SK-N-SH (cell line): ENCODE data around the gene DRC3. TPM values are rescaled to one million over a fixed set of nuclear protein-coding genes. Genes with fewer than 3 reads are reported as not detected.

Experiments used
- CTCF ChIA-PET: fragments of 300-600, 350-600 bp; formaldehyde crosslinking; extraction: SDS; loops from one replicate; lab custom pipeline; 2021; lab: Yijun Ruan, JAX
- POLR2A ChIA-PET: fragments of 350-600 bp; sonication (Branson Sonifier 250); formaldehyde crosslinking; extraction: SDS; loops from one replicate; lab custom pipeline; 2020; ENCODE audit warnings: antibody characterized with exemption, inconsistent platforms; lab: Yijun Ruan, JAX
- DNase-seq: peaks from one replicate; pipeline ENCODE4 v3.0.0; 2012
- H2AFZ ChIP-seq: fragments of 200-600 bp; sonication (generic); 2 replicates; pipeline ENCODE4 v1.8.1; 2016; ENCODE audit warnings: antibody characterized with exemption, mild to moderate bottlenecking, low read depth
- H3F3A ChIP-seq: fragments of 200-600 bp; sonication (generic); replicated peaks from 2 replicates; pipeline ENCODE3; 2016; ENCODE audit warnings: antibody characterized with exemption, mild to moderate bottlenecking; ENCODE audit not compliant: insufficient read depth
- H3K27ac ChIP-seq, 2 experiments: fragments of 200-500 bp in 1 of 2; fragments of 200-600 bp in 1 of 2; sonication (Bioruptor generic) in 1 of 2; sonication (generic), shearing (Covaris generic) in 1 of 2; 2 replicates each; pipeline versions ENCODE4 v1.5.1 to v1.6.1; 2014 to 2016; ENCODE audit warnings: low read depth in 2 of 2, inconsistent platforms in 1 of 2, low read length in 1 of 2, mild to moderate bottlenecking in 1 of 2, mixed read lengths in 1 of 2
- H3K27me3 ChIP-seq: fragments of 200-600 bp; sonication (generic), shearing (Covaris generic); 2 replicates; pipeline ENCODE4 v1.6.1; 2016; ENCODE audit warnings: mixed run types; ENCODE audit not compliant: insufficient read depth
- H3K36me3 ChIP-seq, 2 experiments: fragments of 200-500 bp in 1 of 2; fragments of 200-600 bp in 1 of 2; sonication (Bioruptor generic) in 1 of 2; sonication (generic) in 1 of 2; replicated peaks in 1 of 2; 2 replicates each; pipeline versions ENCODE3 to v1.5.1; 2014 to 2016; ENCODE audit warnings: low read length in 1 of 2, mild to moderate bottlenecking in 1 of 2; ENCODE audit not compliant: insufficient read depth in 2 of 2, control insufficient read depth in 1 of 2
- H3K4me1 ChIP-seq, 2 experiments: fragments of 200-500 bp in 1 of 2; fragments of 200-600 bp in 1 of 2; sonication (Bioruptor generic) in 1 of 2; sonication (generic), shearing (Covaris generic) in 1 of 2; 2 replicates each; pipeline versions ENCODE4 v1.5.1 to v1.6.1; 2014 to 2016; ENCODE audit warnings: low read depth in 1 of 2, low read length in 1 of 2, mixed run types in 1 of 2; ENCODE audit not compliant: insufficient read depth in 2 of 2, control insufficient read depth in 1 of 2
- H3K4me2 ChIP-seq: fragments of 200-600 bp; sonication (generic), shearing (Covaris generic); 2 replicates; pipeline ENCODE4 v1.6.1; 2017; ENCODE audit warnings: mixed run types
- H3K4me3 ChIP-seq, 2 experiments: fragments of 200-500 bp in 1 of 2; fragments of 200-600 bp in 1 of 2; sonication (Bioruptor generic) in 1 of 2; sonication (generic), shearing (Covaris generic) in 1 of 2; 2 replicates each; pipeline versions ENCODE4 v1.5.1 to v1.8.1; 2014 to 2016; ENCODE audit warnings: low read depth in 2 of 2, inconsistent platforms in 1 of 2, low read length in 1 of 2, mild to moderate bottlenecking in 1 of 2, mixed read lengths in 1 of 2, moderate library complexity in 1 of 2
- H3K79me2 ChIP-seq: fragments of 200-600 bp; sonication (generic); 2 replicates; pipeline ENCODE4 v1.8.1; 2017; ENCODE audit warnings: mild to moderate bottlenecking; ENCODE audit not compliant: insufficient read depth
- H3K9ac ChIP-seq: fragments of 200-600 bp; sonication (generic); 2 replicates; pipeline ENCODE4 v1.6.1; 2017; ENCODE audit warnings: mixed run types
- H3K9me2 ChIP-seq: fragments of 200-600 bp; sonication (generic); 2 replicates; pipeline ENCODE4 v1.6.1; 2017; ENCODE audit warnings: mixed run types
- H3K9me3 ChIP-seq: fragments of 200-600 bp; sonication (generic); 2 replicates; pipeline ENCODE4 v1.6.1; 2017; ENCODE audit warnings: mixed run types, mild to moderate bottlenecking, moderate library complexity
- H4K20me1 ChIP-seq: fragments of 200-600 bp; sonication (generic); 2 replicates; pipeline ENCODE4 v1.6.1; 2017; ENCODE audit warnings: mild to moderate bottlenecking, mixed run types; ENCODE audit not compliant: insufficient read depth
- ELF1 ChIP-seq: IDR thresholded peaks from 2 replicates; pipeline ENCODE4 v1.4.0; 2012
- FOXJ3 ChIP-seq: sonication (generic); formaldehyde crosslinking; IDR thresholded peaks from 2 replicates; pipeline ENCODE4 v1.5.1; 2020; ENCODE audit warnings: mild to moderate bottlenecking, missing genetic modification reagents
- FOXM1 ChIP-seq: IDR thresholded peaks from 2 replicates; pipeline ENCODE4 v1.4.0; 2012; ENCODE audit warnings: low read depth, mild to moderate bottlenecking
- GABPA ChIP-seq: IDR thresholded peaks from 2 replicates; pipeline ENCODE4 v1.4.0; 2012; ENCODE audit warnings: low read depth, mild to moderate bottlenecking
- GATA2 ChIP-seq: sonication (generic); formaldehyde crosslinking; IDR thresholded peaks from 2 replicates; pipeline ENCODE4 v1.5.0; 2020; ENCODE audit warnings: mild to moderate bottlenecking, missing genetic modification reagents
- MEF2A ChIP-seq: IDR thresholded peaks from 2 replicates; pipeline ENCODE4 v1.4.0; 2012; ENCODE audit warnings: low read depth, borderline replicate concordance
- NRF1 ChIP-seq: IDR thresholded peaks from 2 replicates; pipeline ENCODE4 v1.6.1; 2012; ENCODE audit warnings: low read depth, mild to moderate bottlenecking, low read length
- POLR2AphosphoS5 ChIP-seq: IDR thresholded peaks from 2 replicates; pipeline ENCODE4 v1.6.1; 2012; ENCODE audit warnings: low read depth, low read length
- RCOR1 ChIP-seq: fragments of 150-350 bp; IDR thresholded peaks from 2 replicates; pipeline ENCODE4 v1.6.1; 2017; ENCODE audit warnings: antibody characterized with exemption, low read length
- SMC3 ChIP-seq: IDR thresholded peaks from 2 replicates; pipeline ENCODE4 v1.6.1; 2012; ENCODE audit warnings: low read depth, low read length, improper control_type of control experiment
- TCF12 ChIP-seq: IDR thresholded peaks from 2 replicates; pipeline ENCODE4 v1.4.0; 2012
- TEAD4 ChIP-seq: IDR thresholded peaks from 2 replicates; pipeline ENCODE4 v1.4.0; 2012; ENCODE audit warnings: mild to moderate bottlenecking, borderline replicate concordance; ENCODE audit not compliant: insufficient read depth
- YY1 ChIP-seq: IDR thresholded peaks from 2 replicates; pipeline ENCODE4 v1.4.0; 2012; ENCODE audit warnings: low read depth, mild to moderate bottlenecking
- WGBS: methylation state at CpG from one replicate; pipeline ENCODE4 v1.1.6; 2017; ENCODE audit warnings: low lambda C conversion rate; 5-methylcytosine and 5-hydroxymethylcytosine counted together
- polyA plus RNA-seq, 3 experiments: library from polyadenylated mRNA; depleted of rRNA; stranded (reverse); fragments of >200 nt; gene quantifications; 2 replicates each; pipeline ENCODE4 v1.2.3, GENCODE V29; 2012
- TF ChIP-seq, protein P1 (sequence below): IDR thresholded peaks from 2 replicates; pipeline ENCODE4; 2012
- TF ChIP-seq, protein P2 (sequence below): fragments of 150-350 bp; IDR thresholded peaks from 2 replicates; pipeline ENCODE4 v1.6.1; 2017; ENCODE audit warnings: antibody characterized with exemption, low read length, low read depth, borderline replicate concordance
- TF ChIP-seq, protein P3 (sequence below): fragments of 150-350 bp; IDR thresholded peaks from 2 replicates; pipeline ENCODE4 v1.6.1; 2016; ENCODE audit warnings: mild to moderate bottlenecking, low read depth, low read length

The DRC3 gene
- polyA plus RNA-seq, 1 of the 3 experiments (the other 2 are of a cell fraction), result 3.6 TPM

DNA sequence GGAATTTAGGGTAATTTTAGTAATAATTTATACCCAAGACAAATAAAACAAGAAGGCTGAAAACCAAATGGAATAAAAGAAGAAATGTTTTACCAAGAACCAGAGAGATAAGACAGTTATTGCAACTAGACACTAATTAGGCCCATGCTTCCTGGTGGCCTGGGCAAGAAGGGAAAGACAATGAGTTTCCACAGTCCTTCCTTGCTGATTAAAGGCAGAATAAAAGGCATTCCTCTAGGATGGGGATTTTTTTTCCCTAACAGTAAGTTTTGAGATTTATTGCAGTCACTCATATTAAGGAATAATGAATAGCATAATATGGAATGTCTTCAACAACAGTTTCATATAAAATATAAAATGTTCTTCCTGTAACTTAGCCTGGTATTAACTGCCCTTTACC is 42.0 kb upstream of the DRC3 start:
- Histone ChIP-seq H3F3A (peaks cover 28% of the 10 kb centered on the region), H4K20me1 (no peaks in the 10 kb centered on the region; the same call in 1 of the 2 replicates), H3K27me3 (no peaks in the 10 kb centered on the region), H3K9ac (no peak overlapping the region), H3K9me2 (no peaks in the 10 kb centered on the region), H3K4me1 (peaks cover 9 to 39% of the 10 kb centered on the region in 2 experiments), H3K4me2 (no peak overlapping the region), H3K36me3 (peaks cover 0 to 6% of the 10 kb centered on the region in 2 experiments), H3K4me3 (no peak overlapping the region)
- CTCF ChIA-PET, result interaction anchor here (2.9 kb wide), 1 partner anchor 12 kb away, joined by 14 read pairs; no protein-coding TSS in a partner anchor
- no peak for DNase-seq
- POLR2A ChIA-PET, result no interaction called here
- TF ChIP-seq POLR2AphosphoS5 (no peak), TCF12 (peak; percentile 51; the same call in 1 of the 2 replicates), FOXM1 (no peak), ELF1 (no peak)
- TF ChIP-seq, protein P1, sequence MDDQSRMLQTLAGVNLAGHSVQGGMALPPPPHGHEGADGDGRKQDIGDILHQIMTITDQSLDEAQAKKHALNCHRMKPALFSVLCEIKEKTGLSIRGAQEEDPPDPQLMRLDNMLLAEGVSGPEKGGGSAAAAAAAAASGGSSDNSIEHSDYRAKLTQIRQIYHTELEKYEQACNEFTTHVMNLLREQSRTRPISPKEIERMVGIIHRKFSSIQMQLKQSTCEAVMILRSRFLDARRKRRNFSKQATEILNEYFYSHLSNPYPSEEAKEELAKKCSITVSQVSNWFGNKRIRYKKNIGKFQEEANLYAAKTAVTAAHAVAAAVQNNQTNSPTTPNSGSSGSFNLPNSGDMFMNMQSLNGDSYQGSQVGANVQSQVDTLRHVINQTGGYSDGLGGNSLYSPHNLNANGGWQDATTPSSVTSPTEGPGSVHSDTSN, result peak; percentile 34
- TF ChIP-seq, all 33 proteins: peak for 2
- Histone ChIP-seq H3K9me3 (no peaks in the 10 kb centered on the region), H2AFZ (no peak overlapping the region), H3K27ac (peak overlapping the region; percentile 49 to 72; a peak in 3 of 4 replicates), H3K79me2 (peaks cover 91% of the 10 kb centered on the region)

DNA sequence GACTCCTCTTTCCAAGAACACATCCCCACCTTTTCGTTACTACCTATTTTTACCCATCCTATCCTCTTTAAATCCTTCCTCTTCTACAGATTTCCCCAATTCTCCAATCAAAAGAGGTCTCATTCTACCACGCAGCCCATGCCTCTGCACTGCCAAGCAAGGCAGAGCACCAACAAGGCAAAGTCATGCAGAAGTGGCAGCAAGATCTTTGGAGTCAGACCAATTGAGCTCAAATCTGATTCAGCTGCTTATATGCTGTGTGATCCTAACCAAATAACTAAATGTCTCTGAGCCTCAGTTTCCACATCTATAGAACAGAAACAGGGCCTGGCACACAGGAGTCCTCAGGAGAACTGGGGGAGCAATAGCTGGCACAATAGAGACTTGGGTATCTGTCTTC is 41.5 kb upstream of the DRC3 start:
- WGBS, result 93% methylated on average over 2 of the region's 2 CpGs
- H4K20me1 ChIP-seq, result no peaks in the 10 kb centered on the region; the same call in 1 of the 2 replicates
- POLR2A ChIA-PET, result no interaction called here
- no peak for DNase-seq
- H3F3A ChIP-seq, result peaks cover 29% of the 10 kb centered on the region
- H2AFZ ChIP-seq, result no peak overlapping the region
- no peak overlapping the region for H3K4me3 ChIP-seq
- H3K27me3 ChIP-seq, result no peaks in the 10 kb centered on the region
- TF ChIP-seq MEF2A, result no peak
- no peak for TF ChIP-seq GABPA
- no peak for TF ChIP-seq SMC3
- no peak for TF ChIP-seq NRF1
- TF ChIP-seq, protein P2, sequence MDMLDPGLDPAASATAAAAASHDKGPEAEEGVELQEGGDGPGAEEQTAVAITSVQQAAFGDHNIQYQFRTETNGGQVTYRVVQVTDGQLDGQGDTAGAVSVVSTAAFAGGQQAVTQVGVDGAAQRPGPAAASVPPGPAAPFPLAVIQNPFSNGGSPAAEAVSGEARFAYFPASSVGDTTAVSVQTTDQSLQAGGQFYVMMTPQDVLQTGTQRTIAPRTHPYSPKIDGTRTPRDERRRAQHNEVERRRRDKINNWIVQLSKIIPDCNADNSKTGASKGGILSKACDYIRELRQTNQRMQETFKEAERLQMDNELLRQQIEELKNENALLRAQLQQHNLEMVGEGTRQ, result no peak
- no peak for TF ChIP-seq RCOR1
- TF ChIP-seq, protein P3, sequence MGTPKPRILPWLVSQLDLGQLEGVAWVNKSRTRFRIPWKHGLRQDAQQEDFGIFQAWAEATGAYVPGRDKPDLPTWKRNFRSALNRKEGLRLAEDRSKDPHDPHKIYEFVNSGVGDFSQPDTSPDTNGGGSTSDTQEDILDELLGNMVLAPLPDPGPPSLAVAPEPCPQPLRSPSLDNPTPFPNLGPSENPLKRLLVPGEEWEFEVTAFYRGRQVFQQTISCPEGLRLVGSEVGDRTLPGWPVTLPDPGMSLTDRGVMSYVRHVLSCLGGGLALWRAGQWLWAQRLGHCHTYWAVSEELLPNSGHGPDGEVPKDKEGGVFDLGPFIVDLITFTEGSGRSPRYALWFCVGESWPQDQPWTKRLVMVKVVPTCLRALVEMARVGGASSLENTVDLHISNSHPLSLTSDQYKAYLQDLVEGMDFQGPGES, result no peak
- no peak for TF ChIP-seq TEAD4
- no peak for TF ChIP-seq FOXJ3 (CRISPR knock-in tag)
- no peak for TF ChIP-seq GATA2 (CRISPR knock-in tag)
- TF ChIP-seq YY1, result no peak
- H3K4me2 ChIP-seq, result no peak overlapping the region
- CTCF ChIA-PET, result interaction anchor here (0.9 to 2.9 kb wide), 2 partner anchors 12 to 118 kb away, joined by 3 to 14 read pairs; no protein-coding TSS in a partner anchor
- H3K9ac ChIP-seq, result no peak overlapping the region
- peaks cover 90% of the 10 kb centered on the region for H3K79me2 ChIP-seq
- H3K9me3 ChIP-seq, result no peaks in the 10 kb centered on the region
- H3K4me1 ChIP-seq, result peaks cover 14 to 44% of the 10 kb centered on the region in 2 experiments
- H3K9me2 ChIP-seq, result no peaks in the 10 kb centered on the region
- H3K27ac ChIP-seq, result peak overlapping the region; percentile 8 to 72; a peak in 3 of 4 replicates
- H3K36me3 ChIP-seq, result peaks cover 0 to 6% of the 10 kb centered on the region in 2 experiments
